KMS-11 (cell line): ENCODE results near the gene RAD51B.

Experiments
- H2AFZ ChIP-seq: fragments of 200-600 bp; sonication (generic); 2 replicates; pipeline ENCODE4 v1.6.1; 2016; ENCODE audit warnings: antibody characterized with exemption, mixed run types, low read depth
- H3K27ac ChIP-seq: fragments of 200-600 bp; sonication (generic); 2 replicates; pipeline ENCODE4 v1.6.1; 2016; ENCODE audit warnings: mild to moderate bottlenecking, mixed run types
- H3K27me3 ChIP-seq: fragments of 200-600 bp; sonication (generic); 2 replicates; pipeline ENCODE4 v1.6.1; 2017; ENCODE audit warnings: mild to moderate bottlenecking, low read depth, mixed run types, moderate library complexity; ENCODE audit not compliant: insufficient read depth
- H3K36me3 ChIP-seq: fragments of 200-600 bp; sonication (generic); 2 replicates; pipeline ENCODE4 v1.6.1; 2017; ENCODE audit warnings: mild to moderate bottlenecking, mixed run types; ENCODE audit not compliant: insufficient read depth
- H3K4me1 ChIP-seq: fragments of 200-600 bp; sonication (generic); 2 replicates; pipeline ENCODE4 v1.6.1; 2016; ENCODE audit warnings: mild to moderate bottlenecking, low read depth, mixed run types; ENCODE audit not compliant: poor library complexity, severe bottlenecking
- H3K4me2 ChIP-seq: fragments of 200-600 bp; sonication (generic); 2 replicates; pipeline ENCODE4 v1.7.0; 2016; ENCODE audit warnings: mild to moderate bottlenecking, mixed run types
- H3K4me3 ChIP-seq: fragments of 200-600 bp; sonication (generic); IDR thresholded peaks from 2 replicates; pipeline ENCODE4 v1.6.1; 2017; ENCODE audit warnings: low read depth, low read length, mixed read lengths; ENCODE audit not compliant: insufficient read depth
- H3K79me2 ChIP-seq: fragments of 200-600 bp; sonication (generic); 2 replicates; pipeline ENCODE4 v1.6.1; 2016; ENCODE audit warnings: low read depth, mixed run types; ENCODE audit not compliant: insufficient read depth
- H3K9ac ChIP-seq: fragments of 200-600 bp; sonication (generic); 2 replicates; pipeline ENCODE4 v1.6.1; 2016; ENCODE audit warnings: mild to moderate bottlenecking, mixed run types
- H4K20me1 ChIP-seq: fragments of 200-600 bp; sonication (generic); 2 replicates; pipeline ENCODE4 v1.6.1; 2016; ENCODE audit warnings: mild to moderate bottlenecking, mixed run types; ENCODE audit not compliant: insufficient read depth
- TF ChIP-seq, protein P1 (sequence below): fragments of 200-600 bp; sonication (generic); conservative IDR thresholded peaks from 2 replicates; pipeline ENCODE4 v1.6.1; 2017; ENCODE audit warnings: low read depth, mild to moderate bottlenecking, antibody characterized with exemption, low read length, moderate library complexity, mixed read lengths

Gene RAD51B

DNA sequence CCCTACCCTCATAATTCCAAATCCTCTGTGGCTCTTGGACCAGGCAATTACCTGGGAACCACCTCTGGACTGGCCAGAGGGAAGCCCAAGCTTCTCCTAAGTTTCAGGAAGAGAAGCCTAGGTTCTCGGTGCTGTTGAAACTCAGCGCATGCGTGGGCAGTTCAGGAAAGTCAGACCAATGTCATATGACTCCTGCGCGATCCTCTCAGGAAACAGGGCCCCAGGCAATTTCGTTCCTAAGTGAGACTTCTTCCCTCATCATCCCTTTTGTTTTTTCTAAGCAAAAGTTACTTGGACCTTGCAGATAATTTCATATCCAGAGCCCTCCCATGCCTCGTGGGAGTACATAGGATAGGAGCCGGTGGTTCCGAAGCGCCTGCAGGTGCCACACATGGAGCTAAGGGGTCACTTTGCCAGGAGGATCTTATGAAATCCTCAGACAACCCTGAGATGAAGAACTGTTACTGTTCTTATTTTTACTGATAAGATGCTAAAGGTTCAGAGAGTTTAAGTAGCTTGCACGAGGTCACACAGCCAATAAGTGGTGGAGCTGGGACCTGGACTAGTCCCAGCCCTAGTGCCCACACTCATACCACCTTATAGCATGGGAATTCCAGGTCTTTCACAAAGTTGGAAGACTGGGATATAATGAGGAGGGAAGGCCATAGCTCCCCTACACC lies 805.1 kb downstream of the RAD51B start:
- no peaks in the 10 kb centered on the region for H3K27me3 ChIP-seq

DNA sequence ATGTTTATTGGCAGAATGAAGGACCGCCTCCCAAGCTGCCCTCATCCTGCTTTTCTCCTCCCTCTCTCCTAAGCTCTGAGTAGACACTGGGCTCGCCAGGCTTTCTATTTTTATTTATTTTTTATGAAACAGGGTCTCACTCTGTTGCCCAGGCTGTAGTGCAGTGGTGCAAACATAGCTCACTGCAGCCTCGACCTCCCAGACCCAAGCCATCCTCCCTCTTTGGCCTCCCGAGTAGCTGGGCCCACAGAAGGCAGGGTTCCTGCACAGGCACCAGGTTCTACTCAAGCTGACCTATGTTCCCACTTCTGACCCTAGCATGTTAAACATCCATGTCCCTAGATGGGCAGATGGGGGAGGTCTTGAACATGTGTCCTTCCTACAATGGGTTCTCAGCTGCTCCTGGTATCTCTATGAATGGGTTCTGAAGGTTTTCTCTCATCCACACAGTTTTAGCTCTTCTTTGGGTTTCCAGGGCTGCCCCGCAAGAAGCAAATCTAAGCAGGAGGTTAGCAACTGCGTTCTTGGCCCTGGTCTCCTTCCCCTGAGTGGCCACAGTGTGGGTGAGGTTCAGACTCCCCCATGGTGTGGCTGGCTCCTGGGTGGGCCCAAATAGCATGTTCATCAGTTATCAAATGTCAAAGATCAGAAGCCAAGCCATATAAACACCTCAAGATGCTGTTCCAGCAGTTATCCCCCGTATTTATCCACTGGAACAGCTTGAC lies 805.9 kb downstream of the RAD51B start:
- Histone ChIP-seq H3K9ac (no peak overlapping the region), H2AFZ (no peak overlapping the region), H3K4me2 (no peak overlapping the region), H3K36me3 (no peaks in the 10 kb centered on the region), H3K4me3 (no peak overlapping the region), H3K27me3 (no peaks in the 10 kb centered on the region), H3K4me1 (peaks cover 15% of the 10 kb centered on the region), H3K27ac (no peak overlapping the region), H4K20me1 (no peaks in the 10 kb centered on the region), H3K79me2 (no peaks in the 10 kb centered on the region)
- TF ChIP-seq, protein P1, sequence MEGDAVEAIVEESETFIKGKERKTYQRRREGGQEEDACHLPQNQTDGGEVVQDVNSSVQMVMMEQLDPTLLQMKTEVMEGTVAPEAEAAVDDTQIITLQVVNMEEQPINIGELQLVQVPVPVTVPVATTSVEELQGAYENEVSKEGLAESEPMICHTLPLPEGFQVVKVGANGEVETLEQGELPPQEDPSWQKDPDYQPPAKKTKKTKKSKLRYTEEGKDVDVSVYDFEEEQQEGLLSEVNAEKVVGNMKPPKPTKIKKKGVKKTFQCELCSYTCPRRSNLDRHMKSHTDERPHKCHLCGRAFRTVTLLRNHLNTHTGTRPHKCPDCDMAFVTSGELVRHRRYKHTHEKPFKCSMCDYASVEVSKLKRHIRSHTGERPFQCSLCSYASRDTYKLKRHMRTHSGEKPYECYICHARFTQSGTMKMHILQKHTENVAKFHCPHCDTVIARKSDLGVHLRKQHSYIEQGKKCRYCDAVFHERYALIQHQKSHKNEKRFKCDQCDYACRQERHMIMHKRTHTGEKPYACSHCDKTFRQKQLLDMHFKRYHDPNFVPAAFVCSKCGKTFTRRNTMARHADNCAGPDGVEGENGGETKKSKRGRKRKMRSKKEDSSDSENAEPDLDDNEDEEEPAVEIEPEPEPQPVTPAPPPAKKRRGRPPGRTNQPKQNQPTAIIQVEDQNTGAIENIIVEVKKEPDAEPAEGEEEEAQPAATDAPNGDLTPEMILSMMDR = no peak

More for the DNA sequence above, 805.1 kb downstream of the RAD51B start:
- peaks cover 15% of the 10 kb centered on the region for H3K4me1 ChIP-seq
- H4K20me1 ChIP-seq = no peaks in the 10 kb centered on the region
- no peak overlapping the region for H3K27ac ChIP-seq
- H3K9ac ChIP-seq = no peak overlapping the region
- H3K4me3 ChIP-seq = no peak overlapping the region
- no peak overlapping the region for H3K4me2 ChIP-seq
- H3K79me2 ChIP-seq = no peaks in the 10 kb centered on the region
- H2AFZ ChIP-seq = no peak overlapping the region
- no peaks in the 10 kb centered on the region for H3K36me3 ChIP-seq
- TF ChIP-seq, protein P1 = no peak

DNA sequence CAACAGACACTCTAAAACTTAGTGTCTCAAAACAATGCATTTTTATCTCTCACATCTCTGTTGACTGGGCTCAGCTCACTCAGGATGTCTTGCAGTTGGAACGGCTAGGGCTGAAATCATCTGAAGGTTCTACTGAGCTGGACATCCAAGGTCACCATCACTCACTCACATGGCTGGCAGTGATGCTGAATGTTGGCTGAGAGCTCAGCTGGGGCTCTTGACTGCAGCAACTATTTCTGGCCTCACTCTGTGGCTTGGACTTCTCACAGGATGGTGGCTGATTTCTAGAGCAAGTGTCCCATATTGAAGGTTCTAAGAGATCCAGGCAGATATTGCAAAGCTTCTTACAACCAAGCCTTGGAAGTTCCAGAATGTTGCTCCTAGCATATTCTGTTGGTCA lies 806.8 kb downstream of the RAD51B start:
- Histone ChIP-seq H4K20me1 (no peaks in the 10 kb centered on the region), H3K27me3 (no peaks in the 10 kb centered on the region), H3K9ac (no peak overlapping the region), H3K36me3 (no peaks in the 10 kb centered on the region), H3K4me1 (peaks cover 15% of the 10 kb centered on the region), H3K4me3 (no peak overlapping the region), H3K4me2 (no peak overlapping the region), H3K27ac (no peak overlapping the region), H2AFZ (no peak overlapping the region), H3K79me2 (no peaks in the 10 kb centered on the region)
- TF ChIP-seq, protein P1 = no peak

DNA sequence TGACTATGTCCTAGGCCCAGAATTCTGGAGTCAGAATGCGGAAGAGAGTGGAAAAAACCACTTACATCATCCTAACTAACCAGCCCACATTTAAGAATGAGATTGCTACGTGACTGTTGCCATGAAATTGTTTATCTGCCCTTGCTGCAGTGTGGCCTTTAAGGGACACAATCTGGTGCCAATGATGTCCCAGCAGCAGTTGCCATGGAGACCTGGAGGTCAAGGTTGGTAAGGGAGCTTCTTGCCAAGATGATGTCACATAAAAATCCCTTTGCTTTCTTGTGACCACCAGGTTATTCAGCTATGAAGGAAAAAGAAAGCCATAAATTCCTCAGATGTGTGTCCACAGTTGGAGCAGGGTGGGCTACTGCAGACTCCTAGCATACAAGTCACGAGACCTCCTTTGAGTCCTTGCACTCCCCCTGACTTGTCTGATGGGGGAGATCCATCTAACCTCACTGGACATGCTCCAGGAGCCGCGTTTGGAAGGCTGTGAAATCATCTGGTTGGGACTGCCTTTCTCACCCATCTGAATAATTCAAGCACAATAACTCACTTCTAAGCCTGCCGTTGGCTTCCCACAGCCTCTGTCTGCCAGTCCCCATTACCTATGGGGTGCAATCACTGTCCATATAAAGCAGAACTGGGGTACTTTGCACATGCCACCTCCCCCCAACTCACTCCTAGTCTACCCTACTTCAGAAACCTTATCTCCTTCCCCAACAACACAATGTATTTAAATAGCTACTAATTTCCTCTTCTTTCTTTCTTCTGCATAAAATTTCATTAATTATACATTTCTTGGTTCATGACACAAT lies 807.7 kb downstream of the RAD51B start:
- H3K9ac ChIP-seq = no peak overlapping the region
- no peak overlapping the region for H3K4me3 ChIP-seq
- no peaks in the 10 kb centered on the region for H3K36me3 ChIP-seq
- H3K4me2 ChIP-seq = no peak overlapping the region
- H3K27me3 ChIP-seq = no peaks in the 10 kb centered on the region
- H4K20me1 ChIP-seq = no peaks in the 10 kb centered on the region
- H2AFZ ChIP-seq = no peak overlapping the region
- TF ChIP-seq, protein P1 = no peak
- no peak overlapping the region for H3K27ac ChIP-seq
- H3K79me2 ChIP-seq = no peaks in the 10 kb centered on the region
- peaks cover 12% of the 10 kb centered on the region for H3K4me1 ChIP-seq
